Measurements from ENCODE around the gene NUDT3. TPM values are rescaled to one million over a fixed set of nuclear protein-coding genes. Genes with fewer than 3 reads are reported as not detected.

NUDT3 gene
- polyA plus RNA-seq, 3 donors = 12.6 to 22.0 (median 21.6) TPM

DNA sequence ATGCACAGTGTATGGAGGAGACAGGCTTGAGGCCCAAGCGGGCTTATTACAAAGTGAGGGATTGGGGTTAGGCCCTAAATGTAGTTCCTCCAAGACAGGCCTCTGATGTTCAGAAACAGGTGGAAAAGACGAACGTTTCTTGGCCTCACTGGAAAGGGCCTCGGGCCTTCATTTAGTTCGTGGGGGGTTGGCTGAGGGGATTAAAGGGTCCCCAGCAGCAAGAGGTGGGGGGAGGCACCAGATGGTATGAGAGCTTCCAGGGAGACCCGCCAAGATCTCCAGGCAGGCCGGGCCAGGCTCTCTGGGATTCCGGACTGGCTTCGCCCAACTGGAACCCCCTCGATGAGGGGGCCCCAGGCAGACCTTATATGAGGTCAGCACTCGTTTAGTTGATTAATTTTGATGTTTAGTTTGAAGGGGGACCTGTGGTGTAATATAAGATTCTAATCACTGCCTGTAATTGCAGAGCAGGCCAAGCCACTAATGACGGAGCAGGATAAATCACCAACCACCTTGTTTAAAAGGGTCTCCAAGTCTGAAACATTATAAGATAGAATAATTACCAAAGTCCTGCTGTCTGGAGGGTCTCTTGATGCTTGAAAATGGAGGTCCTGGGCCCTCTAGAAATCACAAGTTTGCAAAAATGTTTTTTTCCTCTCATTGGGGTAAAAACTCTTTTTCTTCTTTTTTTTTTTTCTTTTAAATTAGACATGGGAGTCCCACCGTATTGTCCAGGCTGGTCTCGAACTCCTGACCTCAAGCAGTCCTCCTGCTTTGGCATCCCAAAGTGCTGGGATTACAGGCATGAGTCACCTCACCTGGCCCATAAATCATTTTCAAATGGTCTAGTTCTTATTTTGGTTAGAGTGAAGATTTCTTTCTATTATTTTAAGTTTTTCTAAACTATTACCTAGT lies 153.6 kb downstream of the NUDT3 start:
- no peak for DNase-seq (ENCODE audit: extremely low read depth in 1 of 11, low read depth in 9 of 11, low spot score in 4 of 11)

DNA sequence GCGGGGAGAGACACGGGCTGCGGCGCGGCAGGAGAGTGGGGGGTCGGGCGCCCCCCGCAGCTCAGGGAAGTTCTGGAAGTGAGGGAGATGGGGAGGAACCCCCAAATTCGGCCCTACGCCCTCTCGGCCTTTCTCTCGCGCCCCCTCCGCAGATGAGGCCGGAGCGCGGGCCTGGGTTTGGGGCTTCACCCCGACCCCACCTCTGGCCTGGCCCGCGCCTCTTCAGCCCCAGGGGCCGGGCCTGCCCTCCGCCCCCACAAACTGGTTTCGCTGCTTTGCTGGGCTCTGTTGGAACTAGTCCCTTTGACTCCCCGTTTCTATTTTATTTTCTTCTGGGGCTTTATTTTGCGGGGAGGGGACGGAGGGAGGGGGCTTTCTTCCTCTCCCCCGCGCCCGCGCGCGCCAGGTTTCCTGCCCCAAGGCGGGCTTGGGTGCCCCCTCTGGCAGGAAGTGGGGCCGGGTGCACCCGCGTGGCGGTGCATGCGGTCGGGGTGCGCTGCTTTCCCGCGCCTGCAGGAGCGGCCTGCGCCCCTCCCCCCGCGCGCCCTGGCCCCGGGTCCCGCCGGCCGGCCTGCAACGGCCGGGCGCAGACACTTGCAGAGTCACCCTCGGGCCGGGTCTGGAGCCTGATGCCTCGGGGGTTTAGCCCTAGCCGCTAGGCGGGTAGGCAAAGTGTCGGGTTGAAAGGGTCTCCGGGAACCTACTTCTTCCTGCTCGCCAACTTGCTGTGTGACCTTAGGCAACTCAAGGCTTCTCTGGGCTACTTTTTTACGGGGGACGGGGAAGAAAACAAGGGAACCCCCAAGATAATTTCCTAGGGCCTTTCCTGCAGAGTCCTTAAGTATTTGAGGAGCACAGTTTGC lies 154.5 kb downstream of the NUDT3 start:
- no peak for DNase-seq (ENCODE audit: extremely low read depth in 1 of 11, low read depth in 9 of 11, low spot score in 4 of 11)

DNA sequence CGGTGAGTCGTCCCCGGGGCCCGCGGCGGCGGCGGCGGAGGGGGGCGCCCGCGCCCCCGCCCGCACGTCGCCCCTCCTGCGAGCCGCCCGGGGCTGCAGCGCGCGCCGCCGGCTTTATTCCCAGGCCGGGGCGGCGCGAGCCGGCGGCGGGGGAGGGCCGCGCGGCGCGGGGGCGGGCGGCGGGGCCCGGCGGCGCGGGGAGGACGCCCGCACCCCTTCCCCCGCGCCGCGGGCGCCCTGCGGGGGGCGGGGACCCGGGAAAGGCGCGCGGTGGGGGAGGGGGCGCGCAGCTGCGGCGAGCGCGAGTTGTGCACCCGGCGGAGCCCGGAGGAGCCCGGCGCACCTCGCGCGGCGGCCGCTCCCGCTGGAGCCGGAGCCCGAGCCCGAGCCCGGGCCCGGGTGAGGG lies 155.2 kb downstream of the NUDT3 start:
- no peak for DNase-seq (ENCODE audit: extremely low read depth in 1 of 11, low read depth in 9 of 11, low spot score in 4 of 11)

DNA sequence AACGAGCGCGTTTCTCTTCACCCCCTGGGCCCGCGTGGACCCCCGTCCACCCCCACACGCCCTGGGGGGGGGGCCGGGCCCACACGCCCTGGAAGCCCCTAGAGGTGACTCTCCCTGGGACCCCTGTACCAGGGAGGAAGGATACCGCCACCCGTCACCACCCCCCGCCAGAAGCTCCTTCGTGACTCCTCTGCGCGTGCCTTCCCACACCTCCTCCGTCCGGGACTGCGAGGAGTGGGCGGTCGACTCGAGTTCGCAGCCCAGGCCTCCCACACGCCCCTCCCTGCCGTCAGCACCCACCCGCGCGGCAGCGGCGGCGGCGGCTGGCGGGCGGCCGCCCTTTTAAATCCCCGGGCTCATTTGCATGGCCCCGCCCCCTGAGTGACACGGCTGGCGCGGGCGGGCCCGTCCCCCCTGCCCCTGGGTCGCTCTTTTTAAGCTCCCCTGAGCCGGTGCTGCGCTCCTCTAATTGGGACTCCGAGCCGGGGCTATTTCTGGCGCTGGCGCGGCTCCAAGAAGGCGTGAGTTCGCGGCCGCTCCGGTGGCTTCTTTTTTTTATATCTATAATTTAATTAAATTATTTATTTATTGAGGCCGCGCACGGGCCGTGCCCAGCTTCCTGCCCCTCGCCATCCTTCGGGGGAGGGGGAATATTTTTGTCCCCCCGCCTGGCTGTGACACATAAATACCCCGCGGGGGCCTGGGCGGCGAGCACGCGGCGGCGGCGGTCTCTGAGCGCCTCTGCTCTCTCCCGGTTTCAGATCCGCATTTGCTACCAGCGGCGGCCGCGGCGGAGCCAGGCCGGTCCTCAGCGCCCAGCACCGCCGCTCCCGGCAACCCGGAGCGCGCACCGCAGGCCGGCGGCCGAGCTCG lies 155.8 kb downstream of the NUDT3 start, which contains the start of gene HMGA1:
TSS of gene HMGA1 (plus strand) at position 431 of the 873 bp plus-strand sequence. CDS start 3,908 bp downstream, outside the sequence.
- peak in 7 of 11 donors; percentile 68 to 86 (median 81) for DNase-seq (ENCODE audit: extremely low read depth in 1 of 11, low read depth in 9 of 11, low spot score in 4 of 11)

DNA sequence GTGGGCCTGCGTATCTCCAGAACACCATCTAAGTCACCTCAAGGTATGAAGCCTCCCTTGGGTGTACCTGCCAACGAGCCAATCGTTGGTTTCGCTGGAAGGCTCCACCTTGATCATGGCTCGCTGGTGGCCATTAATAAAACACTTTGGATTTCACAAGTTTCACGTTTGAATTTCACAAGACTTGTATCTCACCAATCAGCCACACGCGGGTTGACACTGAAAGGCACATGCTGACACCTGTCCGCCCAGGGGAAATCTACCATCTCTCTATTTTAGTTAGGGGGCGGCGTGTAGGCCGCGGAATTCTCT lies 156.4 kb downstream of the NUDT3 start:
- no peak for DNase-seq (ENCODE audit: extremely low read depth in 1 of 11, low read depth in 9 of 11, low spot score in 4 of 11)

DNA sequence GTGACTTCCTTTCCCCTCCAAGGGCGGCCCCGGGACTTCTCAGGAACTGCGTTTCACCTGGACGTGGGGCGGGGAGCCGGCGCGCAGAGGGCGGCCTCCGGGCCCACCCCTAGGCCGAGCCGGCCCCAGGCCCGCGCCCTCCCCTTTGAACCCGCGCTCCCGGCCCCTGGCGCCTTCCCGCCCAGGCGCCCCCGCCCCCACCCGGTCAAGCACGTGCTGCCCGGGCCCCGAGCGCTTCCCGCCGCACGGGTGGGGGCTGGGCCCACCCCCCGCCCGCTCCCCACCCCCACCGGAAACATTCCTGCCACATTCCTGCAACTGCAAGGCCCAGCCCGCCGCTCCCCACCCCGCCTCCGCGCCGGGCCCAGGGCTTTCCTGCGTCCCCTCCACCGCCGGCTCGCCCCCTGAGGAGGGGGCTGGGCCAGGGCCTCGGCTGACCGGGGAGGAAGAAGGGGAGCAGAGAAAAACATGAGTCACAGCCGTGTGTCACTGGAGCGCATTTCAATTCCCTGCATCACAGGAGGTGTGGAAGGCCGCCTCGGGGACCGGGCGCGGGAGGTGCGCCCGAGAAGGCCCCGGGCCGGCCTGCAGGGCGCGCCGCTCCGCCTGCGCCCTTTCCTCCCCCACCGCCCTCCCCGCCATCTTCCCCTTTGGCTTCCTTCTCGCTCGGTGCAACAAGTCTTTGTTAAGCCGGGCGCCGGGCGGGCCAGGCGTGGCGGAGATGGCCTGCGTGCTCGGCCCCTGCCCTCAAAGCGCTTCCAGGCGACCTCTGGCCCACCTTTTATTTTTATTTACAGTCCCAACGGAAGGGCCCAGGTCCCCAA lies 156.9 kb downstream of the NUDT3 start:
- DNase-seq (ENCODE audit: extremely low read depth in 1 of 11, low read depth in 9 of 11, low spot score in 4 of 11) = no peak

DNA sequence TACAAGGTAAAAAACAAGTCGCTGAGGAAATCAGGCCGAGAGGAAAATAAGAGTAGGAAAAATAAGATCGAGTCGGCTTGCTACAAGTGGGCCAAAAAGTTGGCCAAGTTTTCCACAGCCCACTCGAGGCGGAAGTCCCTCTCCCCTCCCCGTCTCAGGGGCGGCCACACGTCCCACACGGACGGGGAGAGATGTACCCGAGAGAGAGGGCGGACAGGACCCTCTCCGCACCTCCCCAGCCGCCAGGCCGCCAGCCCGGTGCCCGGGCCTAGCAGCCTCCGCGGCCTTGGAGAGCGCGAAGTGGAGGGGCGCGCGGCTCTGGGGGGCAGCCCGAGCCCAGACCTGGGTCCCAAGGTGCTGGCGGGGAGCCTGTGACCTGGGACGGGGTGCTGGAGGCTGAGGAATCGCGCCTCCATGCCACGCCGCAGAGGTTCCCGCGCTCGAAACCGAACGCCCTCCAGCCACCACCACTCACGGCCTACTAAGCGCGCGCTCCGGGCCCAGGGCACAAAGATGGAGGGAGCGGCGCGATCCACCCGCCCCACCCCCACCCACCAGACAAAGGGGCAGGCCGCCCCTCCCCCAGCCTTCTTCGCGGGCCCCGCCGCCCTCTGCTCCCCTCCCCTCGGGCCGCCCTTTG lies 157.7 kb downstream of the NUDT3 start:
- DNase-seq (ENCODE audit: extremely low read depth in 1 of 11, low read depth in 9 of 11, low spot score in 4 of 11) = no peak

DNA sequence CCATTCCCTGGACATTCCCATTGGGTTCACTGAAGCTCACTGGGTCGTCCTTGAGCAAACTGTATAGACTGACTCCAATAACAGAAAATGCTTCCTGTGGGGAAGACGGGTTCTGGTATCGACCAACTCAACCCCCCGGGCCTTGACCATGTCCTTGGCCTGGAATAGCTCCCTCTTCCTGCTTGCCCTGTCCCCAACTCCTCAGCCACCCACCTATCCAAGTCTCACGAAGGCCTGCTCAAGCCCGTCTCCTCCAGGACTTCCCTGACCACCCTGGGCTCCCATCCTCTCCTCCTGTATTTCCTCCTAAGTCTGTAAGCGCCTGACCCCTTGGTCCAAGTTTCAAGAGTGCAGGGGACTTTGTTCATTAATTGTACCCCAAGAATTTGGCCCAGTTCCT lies 158.6 kb downstream of the NUDT3 start:
- DNase-seq (ENCODE audit: extremely low read depth in 1 of 11, low read depth in 9 of 11, low spot score in 4 of 11) = no peak

DNA sequence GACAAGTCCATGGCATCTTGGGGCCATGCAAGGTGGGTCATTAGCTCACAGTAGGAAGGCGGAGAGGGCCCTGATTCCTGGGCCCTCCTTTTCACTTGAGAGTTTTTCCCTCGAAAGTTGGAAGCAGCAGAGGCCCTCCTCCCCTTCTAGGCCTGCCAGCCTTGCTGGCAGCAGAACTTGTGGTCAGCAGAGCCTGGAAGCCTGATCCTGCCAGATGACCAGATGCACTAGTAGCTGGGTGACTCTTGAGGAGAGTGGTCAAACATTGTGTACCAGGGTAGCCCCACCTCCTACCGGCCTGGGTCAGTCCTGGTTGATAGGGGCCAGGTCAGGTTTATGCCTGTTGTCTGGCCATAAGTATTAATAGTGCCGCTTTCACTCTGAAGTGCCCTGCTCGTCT lies 159.6 kb downstream of the NUDT3 start:
- DNase-seq (ENCODE audit: extremely low read depth in 1 of 11, low read depth in 9 of 11, low spot score in 4 of 11) = no peak

DNA sequence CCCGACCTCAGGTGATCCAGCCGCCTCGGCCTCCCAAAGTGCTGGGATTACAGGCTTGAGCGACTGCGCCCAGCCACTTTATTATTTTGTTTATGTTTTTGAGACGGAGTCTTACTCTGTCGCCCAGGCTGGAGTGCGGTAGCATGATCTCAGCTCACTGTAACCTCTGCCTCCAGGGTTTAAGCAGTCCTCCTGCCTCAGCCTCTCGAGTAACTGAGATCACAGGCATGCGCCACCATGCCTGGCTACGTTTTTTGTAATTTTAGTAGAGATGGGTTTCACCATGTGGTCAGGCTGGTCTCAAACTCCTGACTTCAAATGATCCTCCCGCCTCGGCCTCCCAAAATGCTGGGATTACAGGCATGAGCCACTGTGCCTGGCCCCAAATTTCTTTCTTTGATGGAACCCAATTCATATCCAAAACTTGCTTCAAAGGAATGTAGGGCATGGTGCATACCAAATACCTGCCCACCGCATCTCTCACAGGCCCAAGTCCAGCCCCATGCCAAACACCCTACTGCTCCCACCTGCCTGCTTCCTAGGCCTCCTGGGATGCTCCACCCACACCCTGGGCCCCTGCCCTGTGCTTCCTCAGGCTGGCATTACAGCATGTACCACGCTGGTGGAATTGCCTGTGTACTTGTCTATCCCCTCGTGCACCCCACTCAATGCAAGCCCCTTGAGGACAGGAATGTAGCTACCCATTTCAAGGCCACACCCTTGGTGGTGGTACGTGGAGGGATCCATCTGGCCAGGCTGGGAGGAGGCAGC lies 160.7 kb downstream of the NUDT3 start:
- DNase-seq (ENCODE audit: extremely low read depth in 1 of 11, low read depth in 9 of 11, low spot score in 4 of 11) = no peak

DNA sequence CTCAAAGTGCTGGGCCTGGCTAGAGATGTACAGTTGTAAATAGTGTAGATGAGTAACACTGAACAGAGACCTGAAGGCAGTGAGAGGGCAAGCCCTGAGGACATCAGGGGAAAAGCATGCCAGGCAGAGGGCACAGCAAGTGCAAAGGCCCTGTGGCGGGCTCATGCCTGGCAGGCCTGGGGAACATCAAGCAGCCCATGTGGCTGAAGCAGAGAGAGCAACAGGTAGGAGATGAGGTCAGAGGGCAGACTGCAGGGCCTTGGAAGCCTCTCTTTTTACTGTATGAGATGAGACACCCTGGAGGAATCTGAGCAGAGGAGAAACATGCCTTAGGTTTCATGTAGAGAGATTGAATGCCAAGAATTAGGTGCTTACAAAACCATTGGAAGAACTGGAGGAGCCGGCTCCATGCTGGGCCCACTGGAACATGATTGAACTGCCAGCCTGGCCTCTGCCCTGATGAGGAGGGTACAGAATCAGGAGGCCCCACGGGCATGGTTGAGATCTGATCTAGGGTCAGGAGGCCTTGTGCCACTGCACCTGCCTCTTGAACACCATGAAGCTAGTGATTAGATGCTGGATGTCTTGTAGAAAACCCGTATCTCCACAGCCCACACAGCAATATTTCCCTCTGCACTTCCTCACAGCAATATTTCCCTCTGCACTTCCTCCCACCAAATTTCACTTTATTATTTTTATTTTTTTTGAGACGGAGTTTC lies 161.7 kb downstream of the NUDT3 start:
- no peak for DNase-seq (ENCODE audit: extremely low read depth in 1 of 11, low read depth in 9 of 11, low spot score in 4 of 11)

DNA sequence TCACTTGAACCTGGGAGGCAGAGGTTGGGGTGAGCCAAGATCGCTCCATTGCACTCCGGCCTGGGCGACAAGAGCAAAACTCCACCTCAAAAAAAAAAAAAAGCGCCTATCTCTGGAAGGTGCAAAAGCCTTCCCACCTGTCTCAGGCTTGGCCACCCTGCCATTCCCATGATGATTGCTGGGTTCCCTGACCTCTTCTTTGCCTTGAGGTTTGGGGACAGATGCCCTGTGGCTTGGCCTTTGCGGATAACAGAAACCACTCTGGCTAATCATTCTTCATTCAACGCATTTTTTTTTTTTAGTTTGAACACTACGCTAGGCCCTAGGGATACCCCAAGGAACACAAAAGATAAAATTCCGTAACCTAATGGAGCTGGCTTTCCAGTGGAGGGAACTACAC lies 162.6 kb downstream of the NUDT3 start:
- no peak for DNase-seq (ENCODE audit: extremely low read depth in 1 of 11, low read depth in 9 of 11, low spot score in 4 of 11)

Other genes with a start within 250 kb of the NUDT3 start
- under 1 TPM; 0.53 to 0.74 (median 0.53) TPM for gene GRM4, start 246.6 kb downstream of the NUDT3 start, polyA plus RNA-seq (ENCODE audit: insufficient read length in 3 of 3)
- 100 to 1,000 TPM; 102 to 154 (median 126) TPM for gene HMGA1, start 155.8 kb downstream of the NUDT3 start, polyA plus RNA-seq (ENCODE audit: insufficient read length in 3 of 3)
- 10 to 100 TPM in 2 of 3 donors, 1 to 10 TPM in 1; 9.6 to 14.4 (median 12.2) TPM for gene SMIM29, start 143.7 kb downstream of the NUDT3 start, polyA plus RNA-seq (ENCODE audit: insufficient read length in 3 of 3)
- 1,000 to 10,000 TPM; 1,231 to 1,439 (median 1,257) TPM for gene RPS10, start 33.4 kb upstream of the NUDT3 start, polyA plus RNA-seq (ENCODE audit: insufficient read length in 3 of 3)
- 1 to 10 TPM in 1 of 3 donors, under 1 TPM in 2; 0.78 to 1.2 (median 0.92) TPM for gene PACSIN1, start 73.4 kb upstream of the NUDT3 start, polyA plus RNA-seq (ENCODE audit: insufficient read length in 3 of 3)
- under 1 TPM; 0.15 to 0.17 (median 0.17) TPM for gene SPDEF, start 163.7 kb upstream of the NUDT3 start, polyA plus RNA-seq (ENCODE audit: insufficient read length in 3 of 3)

All from renal cortex interstitium (tissue), 11 donors.